Measurements from ENCODE around the gene GINS3.
A peak's percentile ranks its signal among the peaks of the same experiment; 100 is the strongest.

The GINS3 gene

DNA sequence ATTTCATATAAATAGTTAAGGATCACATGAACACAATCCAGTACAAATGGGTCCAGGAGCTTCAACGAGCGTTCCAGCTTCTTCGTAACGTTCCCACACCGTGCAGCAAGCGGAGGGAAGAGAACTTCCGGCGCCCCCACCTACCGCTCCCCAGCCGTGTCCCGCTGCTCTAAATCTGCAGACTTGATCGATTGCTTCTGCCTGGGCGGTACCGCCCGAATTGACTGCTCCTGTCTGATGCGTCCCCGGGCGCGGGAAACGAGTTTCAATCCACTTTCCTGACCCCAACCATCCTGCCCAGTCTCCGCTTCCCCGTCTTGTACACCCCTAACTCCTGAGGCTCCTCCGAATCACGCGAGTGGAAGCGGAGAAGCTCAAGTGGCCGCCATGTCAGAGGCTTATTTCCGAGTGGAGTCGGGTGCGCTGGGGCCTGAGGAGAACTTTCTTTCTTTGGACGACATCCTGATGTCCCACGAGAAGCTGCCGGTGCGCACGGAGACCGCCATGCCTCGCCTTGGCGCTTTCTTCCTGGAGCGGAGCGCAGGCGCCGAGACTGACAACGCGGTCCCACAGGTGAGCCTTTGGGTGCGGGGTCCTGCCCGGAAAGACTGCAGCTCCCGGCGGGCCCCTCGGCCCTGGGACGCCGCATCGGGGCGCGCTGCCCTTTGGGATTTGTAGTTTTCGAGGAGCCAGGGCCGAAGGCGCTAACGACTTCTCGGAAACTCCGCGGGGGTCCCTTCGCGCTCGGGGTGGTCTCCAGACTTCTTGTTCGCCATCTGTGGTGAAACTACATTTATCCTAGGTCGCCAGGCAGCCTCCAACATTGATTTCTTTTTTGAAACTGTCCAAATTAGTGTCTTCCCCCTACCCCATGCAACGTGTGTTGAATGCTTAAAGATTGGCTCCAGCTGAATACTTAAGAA is at the start of gene GINS3:
GINS3 (plus strand) TSS at position 257 of the 923 bp plus-strand sequence; CDS start at position 388, 131 bp downstream.
- peak; percentile 95 for DNase-seq

DNA sequence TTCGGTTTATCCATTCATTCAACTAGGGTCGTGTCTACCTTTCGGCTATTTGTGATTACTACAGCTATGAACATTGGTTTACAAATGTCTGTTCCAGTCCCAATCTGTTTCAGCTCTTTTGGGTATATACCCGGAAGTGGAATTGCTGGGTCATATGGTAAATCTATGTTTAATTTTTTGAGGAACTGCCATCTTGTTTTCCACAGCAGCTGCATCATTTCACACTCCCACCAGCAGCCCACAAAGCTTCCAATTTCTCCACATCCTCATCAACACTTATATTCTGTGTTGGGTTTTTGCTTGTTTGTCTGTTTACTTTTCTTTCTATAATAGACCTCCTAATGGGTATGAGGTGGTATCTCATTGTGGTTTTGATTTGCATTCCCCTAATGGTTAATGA is 48.7 kb upstream of the GINS3 start:
- no peak for DNase-seq

DNA sequence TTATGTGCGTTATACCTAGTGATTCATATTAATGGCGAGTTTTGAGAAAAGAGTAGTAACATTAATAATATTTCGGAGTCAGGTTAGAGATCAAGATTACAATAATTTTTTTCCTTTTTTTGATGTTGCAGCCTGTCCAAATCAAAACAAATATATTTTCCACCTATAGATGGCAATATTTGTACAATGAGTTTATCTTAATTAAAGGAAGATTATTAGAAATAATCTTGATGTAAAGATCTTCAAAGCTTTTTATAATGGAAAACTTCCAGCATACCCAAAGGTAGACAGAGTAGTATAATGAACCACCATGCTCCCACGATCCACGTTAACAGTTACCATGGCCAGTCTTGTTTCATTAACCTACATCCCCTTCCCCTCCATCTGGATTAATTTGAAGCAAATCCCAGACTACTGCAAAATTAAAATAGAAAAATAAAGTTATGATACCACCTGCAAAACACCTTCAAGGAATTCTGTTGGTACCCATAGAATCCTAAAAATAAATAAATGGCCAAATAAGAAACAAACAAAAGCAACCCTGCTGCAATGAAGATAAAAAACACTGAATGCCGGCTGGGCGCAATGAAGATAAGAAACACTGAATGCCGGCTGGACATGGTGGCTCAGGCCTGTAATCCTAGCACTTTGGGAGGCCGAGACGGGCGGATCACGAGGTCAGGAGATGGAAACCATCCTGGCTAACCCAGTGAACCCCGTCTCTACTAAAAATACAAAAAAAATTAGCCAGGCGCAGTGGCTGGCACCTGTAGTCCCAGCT is 46.5 kb upstream of the GINS3 start:
- no peak for DNase-seq

DNA sequence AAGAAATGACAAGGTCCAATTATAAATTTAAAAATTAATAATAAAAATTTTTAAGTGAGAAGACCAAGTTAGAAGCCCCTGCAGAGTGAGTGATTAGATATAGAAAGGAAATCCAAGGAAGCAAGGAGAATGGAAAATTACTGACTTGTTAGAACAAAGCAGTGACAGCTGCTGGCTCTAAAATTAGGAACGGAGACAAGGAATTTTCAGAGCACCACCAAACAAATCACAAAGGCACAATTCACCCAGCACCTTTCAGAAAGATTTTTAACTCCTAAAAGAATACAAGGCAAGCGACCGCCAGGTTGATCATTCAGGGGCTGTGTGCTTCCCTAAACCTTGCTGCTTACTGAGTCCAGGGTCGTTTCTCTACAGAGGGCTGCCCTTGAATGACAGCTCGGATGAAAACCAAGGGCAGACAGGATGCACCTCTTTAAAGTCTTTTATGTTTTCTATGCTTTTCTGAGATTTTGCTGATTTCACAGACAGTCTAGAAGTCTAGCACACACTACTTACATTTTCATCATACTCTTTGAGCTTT is 45.4 kb upstream of the GINS3 start:
- no peak for DNase-seq

DNA sequence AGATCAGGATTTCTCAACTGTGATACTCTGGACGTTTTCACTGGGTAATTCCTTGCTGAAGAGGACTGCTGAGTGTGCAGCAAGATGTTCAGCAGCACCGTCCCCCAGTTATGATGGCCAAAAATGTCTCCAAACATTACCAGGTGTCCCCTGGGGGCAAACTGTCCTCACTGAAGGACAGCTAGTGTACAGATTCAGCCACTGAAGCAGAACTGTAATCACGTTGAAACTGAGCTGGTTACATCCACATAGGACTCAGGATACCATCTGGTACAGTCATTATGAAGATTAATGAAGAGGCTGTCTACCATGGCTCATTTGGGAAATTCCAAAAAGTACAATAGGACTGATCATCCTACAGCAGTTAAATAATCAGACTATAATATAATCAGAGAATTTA is 43.3 kb upstream of the GINS3 start:
- DNase-seq, result peak; percentile 10

- DNase-seq, result no peak
Measured at GRCh38 chr16:58352690-58353089, 39.6 kb upstream of the GINS3 start.

DNA sequence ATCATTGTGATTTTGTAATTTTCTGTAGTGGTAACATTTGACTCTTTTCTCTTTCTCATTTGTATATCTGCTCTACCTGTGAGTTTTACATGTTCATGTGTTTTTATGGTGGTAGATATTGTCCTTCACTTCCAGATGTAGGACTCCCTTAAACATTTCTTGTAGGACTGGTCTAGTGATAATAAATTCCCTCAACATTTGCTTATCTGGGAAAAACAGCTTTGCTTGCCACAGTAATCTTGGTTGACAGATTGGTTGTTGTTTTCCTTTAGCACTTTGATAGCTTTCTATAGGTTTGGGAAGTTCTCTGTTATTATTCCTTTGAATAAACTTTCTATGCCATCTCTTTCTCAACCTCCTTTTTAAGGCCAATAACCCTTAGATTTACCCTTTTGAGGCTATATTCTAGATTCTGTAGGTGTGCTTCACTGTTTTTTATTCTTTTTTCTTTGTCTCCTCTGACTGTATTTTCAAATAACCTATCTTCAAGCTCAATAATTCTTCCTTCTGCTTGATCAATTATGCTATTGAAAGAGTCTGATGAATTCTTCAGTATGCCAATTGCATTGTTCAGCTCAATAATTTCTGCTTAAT is 32.1 kb upstream of the GINS3 start:
- no peak for DNase-seq

DNA sequence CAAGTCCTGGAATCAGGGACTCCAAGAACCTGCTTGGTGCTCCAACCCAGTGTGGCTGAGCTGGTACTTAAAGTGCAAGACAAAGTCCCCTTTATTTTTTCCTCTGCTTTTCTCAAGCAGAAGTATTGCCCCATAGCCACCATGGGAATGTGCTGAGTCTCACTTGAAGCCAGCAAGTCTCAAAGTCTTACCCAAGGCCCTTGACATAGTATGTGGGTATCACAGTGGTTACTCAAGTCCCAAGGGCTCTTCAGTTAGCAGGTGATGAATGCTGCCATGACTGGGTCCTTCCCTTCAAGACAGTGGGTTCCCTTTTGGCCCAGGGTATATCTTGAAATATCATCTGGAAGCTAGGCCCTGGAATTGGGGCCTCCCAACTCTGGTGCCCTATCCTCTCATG is 30.5 kb upstream of the GINS3 start:
- DNase-seq, result no peak

DNA sequence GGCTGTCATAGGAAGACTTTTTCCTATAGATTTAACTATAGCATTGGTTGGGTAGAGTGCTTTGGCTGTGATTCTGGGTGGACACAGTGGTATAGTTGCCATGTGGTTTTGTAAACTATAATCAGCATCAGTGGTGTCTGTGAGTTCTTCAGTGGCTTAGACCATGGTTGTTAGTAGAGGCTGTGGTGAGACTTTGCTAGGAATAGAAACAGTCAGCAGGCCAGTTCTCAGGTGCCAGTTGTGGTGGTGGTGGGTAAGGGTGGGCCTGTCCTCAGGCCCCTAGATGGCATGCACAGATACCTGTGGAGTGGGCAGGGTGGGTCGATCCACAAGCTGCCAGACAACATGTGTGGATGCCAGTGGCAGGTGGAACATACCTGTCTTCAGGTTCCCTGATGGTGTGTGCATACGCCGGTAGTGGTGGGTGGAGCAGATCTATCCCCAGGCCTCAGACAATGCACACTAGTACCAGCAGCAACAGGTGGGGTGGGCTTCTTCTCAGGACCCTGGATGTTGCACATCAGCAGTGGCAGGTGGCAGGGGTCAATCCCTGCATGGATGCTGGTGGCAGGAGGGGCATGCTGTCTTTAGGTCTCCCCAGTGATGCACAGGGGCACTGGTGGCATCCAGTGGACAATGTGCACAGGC is 28.4 kb upstream of the GINS3 start:
- no peak for DNase-seq

- no peak for DNase-seq
Measured at GRCh38 chr16:58365623-58366022, 26.6 kb upstream of the GINS3 start.

DNA sequence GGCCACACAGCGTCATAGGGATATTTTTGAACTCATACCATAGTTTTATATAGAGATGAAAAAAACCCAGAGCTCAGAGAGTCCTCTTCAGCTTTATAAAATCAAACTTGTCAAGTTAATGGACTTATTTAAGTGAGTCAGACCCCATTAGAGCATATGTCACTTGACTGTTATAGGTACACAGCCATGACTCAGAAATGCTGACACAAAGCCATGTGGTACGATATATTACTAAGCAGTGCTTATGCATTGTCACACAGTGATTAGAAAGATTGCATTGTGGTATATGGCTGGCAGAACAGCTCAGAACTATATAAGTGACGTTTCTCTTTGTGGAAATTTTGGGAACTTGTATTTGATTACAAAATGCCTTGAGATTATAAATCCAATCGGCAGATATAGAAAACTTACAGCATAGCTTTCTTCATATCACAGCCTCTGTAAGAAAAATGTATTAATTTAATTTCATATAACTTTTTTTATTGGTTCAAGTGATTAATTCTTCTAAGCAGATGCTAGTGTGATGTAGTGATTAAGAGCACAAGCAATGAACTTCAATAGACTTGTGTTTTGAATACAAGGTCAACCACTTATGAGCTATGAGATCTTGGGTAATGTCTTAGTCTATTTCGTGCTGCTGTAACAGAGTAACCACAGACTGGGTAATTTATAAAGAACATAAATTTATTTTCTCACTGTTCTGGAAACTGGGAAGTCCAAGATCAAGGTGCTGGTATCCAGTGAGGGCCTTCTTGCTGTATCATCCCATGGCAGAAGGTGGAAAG is 25.8 kb upstream of the GINS3 start:
- peak; percentile 71 for DNase-seq

DNA sequence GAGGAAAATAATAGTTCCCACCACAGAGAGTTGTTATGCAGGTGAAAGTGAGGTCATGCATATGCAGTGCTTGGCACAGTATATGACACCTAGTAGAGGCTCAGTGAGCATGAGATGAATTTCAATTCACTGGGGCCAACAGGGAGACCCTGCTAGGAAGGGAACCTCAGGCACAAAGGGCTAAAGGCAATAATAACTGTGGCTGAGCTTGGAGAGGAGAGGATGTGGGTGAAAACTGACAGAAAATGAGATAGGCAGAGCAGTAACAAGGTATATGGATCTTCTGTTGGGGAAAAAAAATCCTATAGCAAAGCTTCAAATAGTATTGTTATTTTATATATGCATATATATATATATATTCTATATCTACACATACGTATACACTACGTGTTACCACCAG is 25.0 kb upstream of the GINS3 start:
- no peak for DNase-seq

- DNase-seq, result no peak
Measured at GRCh38 chr16:58371841-58372240, 20.4 kb upstream of the GINS3 start.

- no peak for DNase-seq
Measured at GRCh38 chr16:58375386-58375785, 16.9 kb upstream of the GINS3 start.

DNA sequence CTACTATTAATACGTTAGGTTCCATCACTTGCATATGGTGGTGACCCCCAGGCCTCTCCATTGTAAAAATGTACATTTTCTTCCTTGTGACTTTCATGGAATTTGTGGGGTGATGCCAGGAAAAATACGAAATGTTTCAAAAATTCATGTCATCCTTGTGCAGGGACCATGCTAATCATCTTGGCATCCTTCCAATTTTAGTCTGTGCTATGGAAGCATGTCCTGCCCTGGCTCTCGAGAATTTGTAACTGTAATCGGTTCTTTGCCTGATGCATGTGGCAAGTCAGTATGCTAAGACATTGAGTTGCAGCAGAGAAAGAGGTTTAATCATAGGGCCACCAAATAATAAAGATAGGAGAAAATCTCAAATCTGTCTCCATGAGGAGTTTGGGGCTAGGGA is 14.3 kb upstream of the GINS3 start:
- DNase-seq, result peak; percentile 31

DNA sequence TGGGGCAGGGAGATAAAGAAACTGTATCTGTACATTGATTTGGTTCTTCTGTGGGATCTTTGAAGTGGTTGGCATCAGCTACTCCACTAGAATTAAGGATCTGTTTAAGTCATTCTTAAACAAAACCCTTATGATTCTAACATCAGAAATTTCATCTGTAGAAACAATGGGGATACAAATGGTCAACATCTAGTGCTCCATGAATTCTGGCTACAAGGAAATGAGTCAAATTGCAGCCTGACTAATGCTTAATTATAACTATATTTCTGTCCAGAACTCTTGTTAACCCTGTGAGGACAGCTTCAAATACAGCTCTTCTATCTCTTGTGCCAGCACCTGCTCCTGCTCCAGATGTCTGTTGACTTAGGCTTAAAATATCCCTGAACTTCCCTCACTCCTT is 13.9 kb upstream of the GINS3 start:
- no peak for DNase-seq

DNA sequence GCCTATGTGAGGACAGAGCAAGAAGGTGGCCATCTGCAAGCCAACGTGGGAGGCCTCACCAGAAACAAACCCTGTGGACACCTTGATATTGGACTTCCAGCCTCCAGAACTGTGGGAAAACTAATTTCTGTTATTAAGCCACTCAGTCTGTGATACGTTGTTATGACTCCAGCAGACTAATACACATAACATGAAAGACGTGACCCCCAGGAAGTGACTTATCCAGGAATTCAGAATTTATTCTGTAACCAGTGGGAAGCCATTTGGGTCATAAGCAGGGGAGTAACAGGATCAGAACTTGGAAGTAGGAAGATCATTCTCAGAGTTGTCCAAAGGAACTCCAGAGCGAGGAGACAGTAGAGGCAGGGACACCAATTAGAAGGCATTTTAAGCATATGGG is 12.5 kb upstream of the GINS3 start:
- no peak for DNase-seq

DNA sequence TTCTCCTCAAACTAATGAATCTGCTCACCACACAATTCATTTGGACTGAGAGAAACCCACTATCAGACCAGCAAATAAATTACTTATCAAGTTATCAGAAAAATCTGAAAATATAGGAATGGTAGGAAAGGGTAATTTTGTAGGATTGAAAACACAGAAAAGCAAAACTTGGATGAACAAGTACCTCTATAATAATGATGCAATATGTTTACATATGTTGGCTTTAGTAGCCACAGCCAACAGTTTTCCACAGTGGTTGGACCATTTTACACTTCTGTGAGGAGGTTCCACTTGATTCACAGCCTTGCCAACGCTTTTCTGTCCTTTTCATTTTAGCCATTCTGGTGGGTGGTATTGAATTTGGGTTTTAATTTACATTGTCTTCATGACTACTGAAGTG is 10.6 kb upstream of the GINS3 start:
- no peak for DNase-seq

- DNase-seq, result no peak
Measured at GRCh38 chr16:58384437-58385055, 7.7 kb upstream of the GINS3 start.

DNA sequence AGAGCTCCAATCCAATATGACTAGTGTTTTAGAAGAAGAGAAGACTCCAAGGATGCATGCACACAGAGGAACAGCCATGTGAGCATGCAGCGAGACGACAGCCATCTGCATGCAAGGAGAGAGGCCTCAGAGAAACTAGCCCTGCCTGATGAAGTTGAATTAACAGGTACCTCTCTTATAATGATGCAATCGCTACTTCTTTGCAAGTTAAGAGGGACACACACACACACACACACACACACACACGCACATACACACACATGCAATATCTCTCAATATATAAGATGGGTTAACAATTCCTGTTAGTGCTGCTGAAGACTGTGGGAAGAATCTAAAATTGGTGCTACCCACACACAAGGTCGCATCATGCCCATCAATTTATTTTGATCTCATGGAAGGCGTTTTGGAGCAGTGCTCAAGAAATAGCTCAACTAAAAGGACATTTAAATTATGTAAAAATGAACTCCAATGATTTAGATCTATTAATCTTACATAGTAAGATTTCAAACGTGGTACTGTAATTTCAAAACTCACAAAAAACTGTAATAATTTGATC is 7.0 kb upstream of the GINS3 start:
- DNase-seq, result no peak

GRCh38 chr16:58389724-58390123 is 2.5 kb upstream of the GINS3 start:
- DNase-seq, result no peak

Data from fibroblast of skin of right biceps (primary cell).